RKO (cell line): ENCODE measurements around the gene TBX6.
"Not testable (repeated sequence)": the region's sequence is repeated elsewhere in the genome, so short reads cannot be mapped to it uniquely, and the experiment has no call there.

Experiments
- DNase-seq: peaks from one replicate; pipeline ENCODE4 v3.0.0-alpha.2; 2016; ENCODE audit warnings: low spot score

TBX6 gene

DNA sequence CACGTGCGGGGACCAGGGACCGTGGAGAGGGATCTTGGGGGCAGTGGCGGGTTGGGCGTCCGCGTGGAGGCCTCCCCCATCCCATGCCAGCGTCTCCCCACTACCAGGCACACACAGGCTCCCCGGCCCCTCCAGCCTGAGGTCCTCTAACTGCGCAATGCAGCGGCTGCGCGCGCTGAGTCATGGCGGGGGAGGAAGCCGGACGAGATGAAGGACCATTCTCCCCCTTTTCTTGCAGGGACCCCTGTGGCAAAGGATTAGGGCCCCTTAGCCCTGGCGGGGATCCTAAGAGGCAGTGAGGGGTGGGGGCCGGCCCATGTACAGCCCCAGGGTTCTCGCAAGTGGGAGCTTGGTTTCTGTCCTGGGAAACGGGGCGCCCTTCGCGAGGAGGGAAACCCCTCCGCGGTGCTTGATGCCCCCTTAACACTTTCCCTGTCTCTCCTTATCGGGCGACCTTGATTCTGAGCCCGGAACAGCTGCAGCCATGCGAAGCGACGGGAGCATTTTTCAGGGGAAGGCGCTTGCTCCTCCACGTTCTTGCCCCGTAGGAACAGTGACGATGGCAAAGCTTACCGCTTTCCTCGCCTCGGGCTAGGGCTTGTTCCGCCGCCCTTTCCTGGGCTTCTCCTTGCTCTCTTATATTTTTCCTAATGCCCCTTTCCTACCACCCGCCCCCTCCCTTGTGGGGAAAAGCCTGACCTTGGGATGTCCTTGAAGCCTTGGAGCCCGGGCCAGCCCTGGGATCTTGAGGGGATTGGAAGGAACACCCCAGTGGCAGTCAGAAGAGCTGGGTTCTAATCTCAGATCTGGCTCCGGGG is 25.6 kb downstream of the TBX6 start:
- peak; percentile 78 for DNase-seq

DNA sequence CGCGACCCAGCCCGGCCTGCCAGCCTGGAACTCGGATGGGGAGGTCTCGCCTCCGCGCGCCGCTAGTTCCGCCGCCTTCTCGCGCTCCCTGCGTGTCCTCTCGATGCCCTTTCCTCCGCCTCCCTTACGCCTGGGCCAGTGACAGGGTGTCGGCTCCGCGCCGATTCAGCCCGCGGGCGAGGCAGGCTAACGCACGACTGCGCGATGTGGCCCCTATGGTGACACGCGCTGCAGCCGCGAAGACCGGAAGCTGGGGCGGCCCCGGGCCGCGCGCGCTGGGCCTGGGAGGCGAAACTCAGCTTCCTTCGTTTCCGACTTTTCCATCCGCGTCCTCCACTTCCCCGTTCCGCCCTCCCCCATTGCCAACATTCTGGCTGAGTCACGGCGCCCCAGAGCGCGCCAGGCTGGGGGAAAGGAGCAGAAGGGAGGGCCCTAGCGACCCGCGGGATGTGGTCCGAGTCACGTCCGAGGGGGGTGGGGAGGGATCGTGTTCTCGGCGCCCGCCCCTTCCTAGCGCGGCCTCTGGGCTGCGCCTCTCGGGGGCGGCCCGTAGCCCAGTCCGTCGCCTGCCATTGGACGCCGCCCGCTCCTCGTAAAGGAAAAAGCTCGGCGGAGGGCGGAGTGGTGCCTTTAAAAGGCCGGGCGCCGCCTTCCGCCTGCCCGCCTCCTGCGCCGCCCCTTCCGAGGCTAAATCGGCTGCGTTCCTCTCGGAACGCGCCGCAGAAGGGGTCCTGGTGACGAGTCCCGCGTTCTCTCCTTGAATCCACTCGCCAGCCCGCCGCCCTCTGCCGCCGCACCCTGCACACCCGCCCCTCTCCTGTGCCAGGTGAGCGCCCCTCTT is 26.4 kb downstream of the TBX6 start, which contains the start of gene ALDOA:
Gene ALDOA, plus strand, starts transcription at position 659 of the 841 bp plus-strand sequence. CDS start 1,138 bp downstream, outside the sequence.
- peak; percentile 98 for DNase-seq

DNA sequence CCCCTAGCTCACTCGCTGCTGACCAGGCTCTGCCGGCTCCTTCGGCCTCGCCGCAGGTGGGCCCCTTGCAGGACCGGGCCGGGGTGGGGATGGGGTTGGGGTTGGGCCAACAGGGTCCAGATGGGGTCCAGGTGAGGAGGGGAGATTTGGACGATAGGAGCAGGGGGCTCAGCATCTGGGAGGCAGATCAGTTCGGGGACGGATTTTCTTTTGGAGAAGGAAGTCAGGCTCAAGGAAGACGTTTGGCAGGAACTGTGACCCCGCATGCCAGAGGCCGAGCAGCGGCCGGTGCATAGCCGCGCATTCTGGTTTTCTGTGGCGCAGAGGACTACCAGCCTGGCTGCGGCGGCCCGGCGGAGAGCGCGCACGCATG is 27.0 kb downstream of the TBX6 start:
- DNase-seq = no peak

DNA sequence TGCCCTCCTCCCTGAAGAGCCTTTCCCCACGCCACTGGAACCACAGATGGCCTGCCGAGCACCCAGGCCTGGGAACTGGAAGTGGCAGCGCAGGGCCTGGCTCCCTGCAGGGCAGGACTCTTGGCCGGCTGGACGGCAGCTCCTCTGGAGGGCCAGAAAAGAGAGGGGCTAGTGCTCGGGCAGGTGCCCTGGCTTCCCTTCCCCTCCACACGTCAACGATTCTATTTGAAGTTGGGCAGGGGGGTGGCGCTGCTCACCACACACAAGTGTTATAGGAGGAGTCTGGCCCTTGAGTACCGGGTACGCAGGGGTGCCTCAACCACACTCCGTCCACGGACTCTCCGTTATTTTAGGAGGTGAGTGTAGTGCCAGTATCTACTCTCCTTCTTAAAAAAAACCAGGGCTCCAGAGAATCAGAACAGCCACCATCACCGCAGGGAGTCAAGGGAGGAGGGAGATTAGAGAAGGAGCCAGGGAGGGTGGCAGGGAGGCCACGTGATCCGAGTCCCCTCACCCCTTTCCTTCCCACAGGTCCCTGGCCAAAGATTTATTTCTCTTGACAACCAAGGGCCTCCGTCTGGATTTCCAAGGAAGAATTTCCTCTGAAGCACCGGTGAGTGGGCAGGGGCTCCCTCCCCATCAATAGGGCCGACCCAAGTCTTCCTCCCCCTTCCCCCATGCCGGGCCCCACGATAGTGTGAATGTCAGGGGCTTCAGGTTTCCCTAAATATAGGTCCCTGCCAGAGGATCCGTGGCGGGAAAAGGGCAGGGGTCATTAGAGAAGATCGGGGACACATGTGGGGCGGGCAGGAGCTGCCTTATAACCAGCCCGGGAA is 27.6 kb downstream of the TBX6 start:
- DNase-seq = peak; percentile 84

DNA sequence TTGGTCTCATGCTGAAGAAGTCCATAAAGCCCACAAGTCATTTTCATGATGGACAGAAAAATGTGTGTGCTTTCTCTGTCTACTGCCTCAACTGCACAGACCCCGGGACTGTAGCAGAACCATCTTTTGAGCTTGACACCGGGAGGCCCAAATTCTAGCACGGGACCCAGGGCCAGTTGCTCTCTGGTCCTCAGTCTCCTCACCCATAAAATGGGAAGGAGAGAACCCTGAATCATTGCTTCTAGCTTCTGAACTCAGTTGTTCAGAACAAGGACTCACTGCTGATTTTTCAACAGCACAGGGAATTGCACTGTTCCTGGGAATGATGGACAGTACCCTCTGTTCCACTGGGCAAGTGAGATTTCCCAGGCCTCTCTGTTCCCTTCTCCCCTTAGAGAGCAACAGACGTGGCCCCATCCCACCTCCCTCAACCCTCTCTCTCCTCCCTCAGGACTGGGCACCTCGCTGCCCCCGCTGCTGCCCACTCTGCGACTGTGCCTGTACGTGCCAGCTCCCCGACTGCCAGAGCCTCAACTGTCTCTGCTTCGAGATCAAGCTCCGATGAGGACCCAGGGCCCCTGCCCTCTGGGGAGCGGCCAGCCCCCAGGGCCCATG is 28.3 kb downstream of the TBX6 start:
- no peak for DNase-seq

DNA sequence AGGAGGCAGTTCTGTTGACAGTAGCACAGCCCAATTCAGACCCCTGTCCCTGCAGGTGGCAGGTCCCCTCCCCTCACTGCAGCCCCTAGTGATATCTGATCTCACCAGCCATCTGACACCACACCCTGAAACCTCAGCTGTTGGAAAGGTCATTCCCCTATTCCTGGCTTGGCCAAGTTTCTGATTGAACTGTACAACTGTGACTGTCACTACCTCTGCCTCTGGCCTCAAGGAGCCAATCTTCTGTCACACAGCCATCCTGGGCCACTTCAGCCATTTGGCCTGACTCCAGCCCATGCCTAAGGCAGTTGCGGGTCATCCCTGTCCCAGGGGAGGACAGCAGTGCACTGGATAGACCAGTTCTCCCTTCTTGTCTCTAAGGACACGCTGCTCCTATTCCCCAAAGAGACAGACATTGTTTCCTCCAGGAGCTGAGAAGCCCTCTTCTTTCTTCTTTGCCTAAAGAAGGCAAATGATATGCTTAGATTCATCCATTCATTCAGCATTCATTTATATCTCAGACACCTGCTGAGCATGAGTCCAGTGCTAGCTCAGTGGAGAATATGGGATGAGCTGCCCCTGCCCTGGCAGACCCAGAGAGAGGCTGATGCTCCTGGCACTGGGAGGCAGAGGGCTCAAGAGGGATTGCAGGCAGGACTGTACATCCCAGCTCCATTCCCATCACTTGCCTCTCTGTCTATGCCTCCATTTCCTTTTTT is 30.7 kb downstream of the TBX6 start:
- DNase-seq = no peak

DNA sequence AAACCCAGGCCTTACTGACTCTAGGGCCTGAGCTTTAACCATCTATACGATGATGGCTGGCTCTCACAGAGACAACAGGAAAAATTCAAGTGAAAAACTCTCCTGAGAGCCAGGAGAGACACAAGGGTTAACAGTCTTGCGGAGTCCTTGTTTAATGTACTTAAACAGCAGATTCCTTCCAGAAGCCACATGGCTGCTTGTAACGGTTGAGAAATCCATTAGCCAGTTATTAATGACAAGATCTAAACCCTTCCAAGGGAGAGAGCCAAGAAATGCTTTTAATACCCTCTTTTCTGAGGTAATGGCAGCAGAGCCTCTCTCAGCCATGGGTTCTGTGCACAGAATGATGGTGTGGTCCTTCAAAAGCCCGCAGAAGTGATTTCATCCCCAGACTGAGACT is 31.4 kb downstream of the TBX6 start:
- DNase-seq = no peak

DNA sequence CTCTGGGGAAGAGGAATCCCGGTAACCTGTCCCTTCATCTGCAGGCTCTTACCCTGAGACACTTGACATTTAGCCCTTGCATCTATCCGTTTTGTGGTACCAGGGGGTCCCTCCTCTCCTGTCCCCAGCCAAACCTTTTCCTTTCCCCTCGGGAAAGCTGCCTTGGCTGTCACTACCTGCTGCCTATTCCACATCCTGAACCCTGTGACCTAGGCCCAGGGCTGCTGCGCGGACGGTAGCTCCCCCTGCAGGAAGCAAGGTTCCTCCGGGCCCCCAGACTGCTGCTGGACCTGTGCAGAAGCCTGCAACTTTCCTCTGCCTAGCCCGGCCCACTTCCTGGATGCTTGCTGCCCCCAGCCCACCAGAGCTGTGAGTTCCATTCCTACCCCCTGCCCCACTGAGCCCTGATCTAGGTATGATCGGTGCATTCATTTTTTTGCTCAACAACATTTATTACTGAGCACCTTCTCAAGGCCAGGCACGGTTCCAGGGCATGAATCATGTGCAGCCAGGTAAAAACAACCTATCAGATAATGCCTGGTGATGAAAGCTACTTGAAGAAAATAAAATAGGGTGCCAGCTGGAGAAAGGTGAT is 36.7 kb downstream of the TBX6 start:
- DNase-seq = no peak

DNA sequence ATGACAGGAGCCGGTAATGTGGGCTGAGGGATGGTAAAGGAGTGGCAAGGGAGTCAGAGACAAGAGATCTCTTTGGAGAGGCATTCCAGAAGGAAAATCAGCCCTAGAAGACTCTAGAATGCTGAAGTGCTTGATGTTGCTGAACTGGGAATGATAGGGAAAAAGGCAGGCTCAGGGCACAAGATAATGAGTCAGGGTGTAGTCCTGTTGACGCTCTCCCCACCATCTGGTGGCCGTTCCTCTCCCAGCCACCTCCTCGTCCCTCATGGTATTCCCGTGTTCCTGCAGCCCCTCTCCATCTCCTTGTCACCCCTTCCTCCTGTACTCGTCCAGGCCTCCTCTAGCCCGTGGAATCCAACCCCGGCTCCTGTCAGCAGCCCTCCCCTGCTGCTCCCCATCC is 37.3 kb downstream of the TBX6 start:
- no peak for DNase-seq

DNA sequence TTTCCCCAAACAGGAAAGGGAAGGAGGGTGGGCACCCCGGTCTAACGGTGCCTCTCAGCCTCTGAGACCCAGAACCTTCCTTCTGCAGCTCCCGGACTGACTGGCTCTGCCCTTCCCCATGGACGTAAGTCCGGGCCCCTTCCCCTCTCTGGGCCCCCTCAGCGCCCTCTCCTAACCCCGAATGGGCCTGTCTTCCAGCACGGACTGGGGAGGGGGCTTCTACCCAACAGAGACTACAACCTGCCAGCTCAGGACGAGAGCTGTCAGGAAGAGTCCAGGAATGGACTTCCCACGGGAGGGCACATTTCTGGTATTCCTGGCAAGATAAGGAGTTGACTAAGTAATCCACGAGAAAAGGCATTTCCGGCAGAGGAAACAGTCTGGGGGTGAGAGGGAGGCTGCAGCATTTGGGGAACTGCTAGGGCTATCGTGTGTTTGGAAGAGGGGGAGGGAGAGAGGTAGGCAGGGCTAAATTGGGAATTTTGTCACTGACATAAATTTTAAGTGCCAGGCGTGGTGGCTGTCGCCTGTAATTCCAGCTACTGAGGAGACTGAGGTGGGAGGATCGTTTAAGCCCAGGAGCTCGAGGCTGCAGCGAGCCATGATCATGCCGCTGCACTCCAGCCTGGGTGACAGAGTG is 38.2 kb downstream of the TBX6 start:
- DNase-seq = peak; percentile 80

DNA sequence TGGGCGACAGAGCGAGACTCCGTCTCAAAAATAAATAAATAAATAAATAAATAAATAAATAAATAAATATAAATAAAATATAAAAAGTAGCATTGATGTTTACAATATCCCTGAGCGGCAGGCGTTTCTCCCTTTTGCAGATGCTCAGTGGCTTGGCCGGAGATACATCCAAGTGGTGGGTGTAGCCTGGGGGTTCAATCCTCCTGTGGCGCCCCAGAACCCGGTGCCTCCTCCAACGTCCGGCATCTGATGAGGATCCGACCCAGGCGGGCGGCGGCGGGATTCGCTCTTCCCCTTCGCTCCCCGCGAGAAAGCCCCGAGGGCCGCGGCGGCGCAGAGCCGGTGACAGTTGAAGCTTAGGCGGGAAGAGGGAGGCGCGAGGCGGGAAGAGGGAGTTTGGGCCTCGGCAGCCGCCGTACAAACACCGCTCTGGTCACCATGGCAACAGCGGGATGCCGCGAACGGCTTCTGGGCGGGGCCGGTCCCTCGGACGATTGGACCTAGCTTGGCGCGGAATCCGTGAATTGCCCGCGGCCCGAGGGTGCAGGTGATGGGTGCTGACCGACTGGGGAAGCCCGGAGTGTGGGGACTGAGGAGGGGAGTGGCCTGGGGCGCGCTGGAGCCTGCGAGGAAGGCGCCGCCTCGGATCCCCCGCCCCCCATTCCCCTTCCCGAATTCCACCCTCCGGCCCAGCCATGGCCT is 38.9 kb downstream of the TBX6 start:
- peak; percentile 93 for DNase-seq

DNA sequence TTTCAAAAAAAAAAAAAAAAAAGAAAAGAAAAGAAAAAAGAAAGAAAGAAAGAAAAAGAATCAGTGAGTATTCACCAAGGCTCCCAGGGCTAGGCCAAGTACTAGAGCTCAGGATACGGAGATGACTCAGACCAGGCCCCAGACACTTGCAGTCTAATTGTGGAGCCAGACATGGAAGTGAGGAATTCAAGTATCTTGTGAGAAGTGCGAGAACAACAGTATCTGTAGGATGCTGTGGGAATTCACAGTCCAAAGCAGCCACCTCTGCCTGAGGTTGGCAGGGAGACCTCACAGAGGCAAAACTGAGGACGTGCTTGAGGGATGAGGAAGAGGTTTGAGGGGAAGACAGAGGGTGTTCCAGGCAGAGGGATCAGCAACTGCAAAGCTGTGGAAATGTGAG is 40.2 kb downstream of the TBX6 start:
- DNase-seq = peak; percentile 70

DNA sequence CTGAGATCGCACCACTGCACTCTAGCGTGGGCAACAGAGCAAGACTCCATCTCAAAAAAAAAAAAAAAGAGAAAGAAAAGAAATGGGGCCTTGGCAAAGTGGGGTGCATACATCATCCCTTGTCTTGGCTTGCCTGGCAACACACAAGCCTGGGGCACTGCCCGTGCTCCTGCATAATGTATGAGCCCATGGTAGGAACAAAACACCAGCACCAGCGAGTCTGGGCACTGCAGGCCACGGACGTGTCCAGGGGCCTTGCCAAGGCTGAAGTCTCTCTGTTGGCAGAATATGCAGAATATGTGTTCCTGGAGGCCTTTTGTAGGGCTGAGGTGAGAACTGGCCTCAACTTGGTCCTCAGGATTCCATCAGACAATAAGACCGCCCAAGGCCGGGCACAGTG is 41.9 kb downstream of the TBX6 start:
- no peak for DNase-seq

DNA sequence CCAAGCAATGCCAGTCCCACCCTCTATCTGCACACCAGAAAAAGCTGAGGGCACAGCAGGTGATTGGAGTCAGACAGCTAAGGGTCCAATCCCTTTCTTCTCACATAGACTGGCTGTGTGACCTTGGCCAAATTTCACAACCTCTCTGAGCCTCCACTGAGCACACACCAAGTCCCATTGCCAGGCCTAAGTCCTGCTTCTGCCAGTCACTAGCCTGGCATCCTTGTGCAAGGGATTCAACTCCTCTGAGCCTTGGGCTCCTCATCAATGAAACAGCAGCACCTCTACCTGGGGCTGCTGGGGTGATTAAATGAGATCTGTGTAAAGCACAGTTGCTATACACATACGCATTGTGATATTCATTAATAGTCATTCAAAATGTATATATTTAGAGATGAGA is 45.1 kb downstream of the TBX6 start:
- DNase-seq = no peak

DNA sequence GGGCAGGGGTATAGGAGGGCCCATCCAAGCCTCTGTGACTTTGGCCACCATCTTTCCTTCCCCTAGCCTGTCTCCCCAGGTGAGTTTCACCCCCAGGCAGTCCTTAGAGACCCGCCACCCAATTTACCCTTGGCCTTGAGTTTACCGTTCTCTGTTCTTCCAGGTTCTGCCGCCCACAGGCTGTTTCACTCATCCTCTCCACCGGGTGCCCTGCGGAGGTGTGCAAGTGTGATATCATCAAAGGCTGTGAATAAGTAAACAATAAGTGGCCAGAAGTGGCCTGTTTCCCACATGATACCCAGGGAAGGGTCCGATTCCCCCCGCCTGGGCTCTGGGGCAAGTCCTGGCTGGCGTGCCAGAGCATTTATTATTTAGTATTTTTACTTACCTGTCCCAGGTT is 45.5 kb downstream of the TBX6 start:
- no peak for DNase-seq

DNA sequence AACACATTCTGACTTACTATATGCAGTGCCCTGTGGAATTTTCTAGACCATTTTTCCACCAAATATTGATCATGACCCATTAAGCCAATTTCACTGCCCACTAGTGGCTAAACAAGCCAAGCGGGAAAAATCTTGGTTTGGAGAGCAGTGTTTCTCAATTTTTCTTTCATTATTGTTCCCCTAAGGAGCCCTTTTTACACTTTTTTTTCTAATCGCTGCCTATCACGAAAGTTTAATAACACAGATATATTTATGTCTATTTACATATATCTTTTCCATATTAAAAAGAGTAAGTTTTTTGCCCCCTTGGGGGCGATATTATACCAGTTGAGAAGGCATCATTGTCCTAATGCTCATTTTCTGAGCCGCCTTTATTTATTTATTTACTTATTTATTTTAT is 49.9 kb downstream of the TBX6 start:
- peak; percentile 52 for DNase-seq

DNA sequence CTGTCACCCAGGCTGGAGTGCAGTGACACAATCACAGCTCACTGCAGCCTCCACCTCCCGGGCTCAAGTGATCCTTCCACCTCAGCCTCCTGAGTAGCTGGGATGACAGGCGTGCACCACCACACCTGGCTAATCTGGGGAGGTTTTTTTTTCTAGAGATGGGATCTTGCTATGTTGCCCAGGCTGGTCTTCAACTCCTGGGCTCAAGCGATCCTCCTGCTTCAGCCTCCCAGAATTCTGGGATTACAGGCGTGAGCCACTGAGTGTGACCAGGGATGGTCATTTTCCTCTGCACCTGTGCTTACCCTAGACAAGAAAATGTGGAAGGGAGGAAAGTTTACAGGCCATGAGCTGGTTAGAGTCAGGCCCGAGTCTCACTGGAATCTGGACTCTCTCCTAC is 51.0 kb downstream of the TBX6 start:
- not testable (repeated sequence) for DNase-seq

DNA sequence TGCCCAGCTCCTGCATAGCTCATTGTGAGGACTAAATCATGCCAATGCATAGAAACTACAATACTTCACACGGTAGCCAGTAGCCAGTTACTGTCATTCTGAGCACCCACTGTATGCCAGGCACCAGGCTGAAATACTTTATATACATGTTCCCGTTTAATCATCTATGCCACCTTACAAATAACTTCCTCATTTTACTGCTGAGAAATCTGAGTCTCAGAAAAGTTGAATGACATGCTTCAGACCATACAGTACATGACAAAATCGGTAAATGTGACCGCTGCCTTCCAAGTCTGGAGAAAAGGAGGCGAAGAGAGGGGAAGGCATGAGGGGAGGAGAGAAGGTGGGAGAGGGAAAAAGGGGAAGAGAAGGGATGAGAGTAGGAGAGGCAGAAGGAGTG is 51.5 kb downstream of the TBX6 start:
- DNase-seq = no peak
